H54 (cell line): ENCODE data around the gene PRDM10.
A peak's percentile ranks its signal among the peaks of the same experiment; 100 is the strongest.
"Not testable (repeated sequence)": the region's sequence is repeated elsewhere in the genome, so short reads cannot be mapped to it uniquely, and the experiment has no call there.

ENCODE experiments used
- DNase-seq: peaks from one replicate; pipeline ENCODE4 v3.0.0; 2011; ENCODE audit warnings: low spot score, mixed read lengths; ENCODE audit not compliant: insufficient read length
- FAIRE-seq: peaks from 3 replicates; lab custom pipeline; 2011; peaks lifted over from hg19 to GRCh38; lab: Jason Lieb, UNC
- POLR2A ChIP-seq: IDR thresholded peaks from 2 replicates; pipeline ENCODE4 v1.6.1; 2011; ENCODE audit warnings: low read depth, mild to moderate bottlenecking, low read length

The PRDM10 gene

GRCh38 chr11:129895126-129896041 is 107.3 kb downstream of the PRDM10 start, which contains the start of gene NFRKB:
TSS of gene NFRKB (minus strand) at chr11:129895578. CDS start at chr11:129892849, 2,729 bp downstream.
- DNase-seq, result peak; percentile 69
- TF ChIP-seq POLR2A, result peak; percentile 69
- no peak for FAIRE-seq

- TF ChIP-seq POLR2A, result no peak
- FAIRE-seq, result peak; percentile 33
- peak; percentile 12 for DNase-seq
Measured at GRCh38 chr11:129894278-129895125, 108.1 kb downstream of the PRDM10 start.

GRCh38 chr11:129888451-129888850 is 114.2 kb downstream of the PRDM10 start:
- no peak for DNase-seq
- no peak for FAIRE-seq
- TF ChIP-seq POLR2A, result no peak

GRCh38 chr11:129885381-129885780 is 117.3 kb downstream of the PRDM10 start:
- no peak for DNase-seq

GRCh38 chr11:129884581-129884980 is 118.1 kb downstream of the PRDM10 start:
- TF ChIP-seq POLR2A, result no peak
- no peak for DNase-seq
- FAIRE-seq, result no peak

More at GRCh38 chr11:129885381-129885780, 117.3 kb downstream of the PRDM10 start:
- no peak for TF ChIP-seq POLR2A
- no peak for FAIRE-seq

GRCh38 chr11:129881570-129882170 is 121.0 kb downstream of the PRDM10 start:
- no peak for TF ChIP-seq POLR2A
- FAIRE-seq (no peak), DNase-seq (peak; percentile 24)

- FAIRE-seq, result no peak
- no peak for TF ChIP-seq POLR2A
Measured at GRCh38 chr11:129880311-129880710, 122.3 kb downstream of the PRDM10 start.

GRCh38 chr11:129871914-129872313 is 130.7 kb downstream of the PRDM10 start:
- FAIRE-seq, result no peak

More at GRCh38 chr11:129880311-129880710, 122.3 kb downstream of the PRDM10 start:
- DNase-seq, result no peak

GRCh38 chr11:129868626-129869025 is 134.0 kb downstream of the PRDM10 start:
- not testable (repeated sequence) for DNase-seq

More at GRCh38 chr11:129871914-129872313, 130.7 kb downstream of the PRDM10 start:
- TF ChIP-seq POLR2A, result no peak
- no peak for DNase-seq

GRCh38 chr11:129866311-129866710 is 136.3 kb downstream of the PRDM10 start:
- FAIRE-seq, result no peak
- DNase-seq, result no peak
- TF ChIP-seq POLR2A, result no peak

More at GRCh38 chr11:129868626-129869025, 134.0 kb downstream of the PRDM10 start:
- FAIRE-seq, result not testable (repeated sequence)

GRCh38 chr11:129865701-129866100 is 136.9 kb downstream of the PRDM10 start:
- no peak for FAIRE-seq
- no peak for TF ChIP-seq POLR2A
- DNase-seq, result no peak

GRCh38 chr11:129864811-129865210 is 137.8 kb downstream of the PRDM10 start:
- DNase-seq, result no peak
- FAIRE-seq, result no peak
- no peak for TF ChIP-seq POLR2A
